SKM-1 treated with dmso at 0.1 percent for 144 hours (cell line): ENCODE data around the gene CHMP4B.
A peak's percentile ranks its signal among the peaks of the same experiment; 100 is the strongest.

Experiments used
- DNase-seq: peaks from one replicate; lab custom pipeline; 2025; ENCODE audit not compliant: unreplicated experiment; lab: John Stamatoyannopoulos, UW

CHMP4B gene

DNA sequence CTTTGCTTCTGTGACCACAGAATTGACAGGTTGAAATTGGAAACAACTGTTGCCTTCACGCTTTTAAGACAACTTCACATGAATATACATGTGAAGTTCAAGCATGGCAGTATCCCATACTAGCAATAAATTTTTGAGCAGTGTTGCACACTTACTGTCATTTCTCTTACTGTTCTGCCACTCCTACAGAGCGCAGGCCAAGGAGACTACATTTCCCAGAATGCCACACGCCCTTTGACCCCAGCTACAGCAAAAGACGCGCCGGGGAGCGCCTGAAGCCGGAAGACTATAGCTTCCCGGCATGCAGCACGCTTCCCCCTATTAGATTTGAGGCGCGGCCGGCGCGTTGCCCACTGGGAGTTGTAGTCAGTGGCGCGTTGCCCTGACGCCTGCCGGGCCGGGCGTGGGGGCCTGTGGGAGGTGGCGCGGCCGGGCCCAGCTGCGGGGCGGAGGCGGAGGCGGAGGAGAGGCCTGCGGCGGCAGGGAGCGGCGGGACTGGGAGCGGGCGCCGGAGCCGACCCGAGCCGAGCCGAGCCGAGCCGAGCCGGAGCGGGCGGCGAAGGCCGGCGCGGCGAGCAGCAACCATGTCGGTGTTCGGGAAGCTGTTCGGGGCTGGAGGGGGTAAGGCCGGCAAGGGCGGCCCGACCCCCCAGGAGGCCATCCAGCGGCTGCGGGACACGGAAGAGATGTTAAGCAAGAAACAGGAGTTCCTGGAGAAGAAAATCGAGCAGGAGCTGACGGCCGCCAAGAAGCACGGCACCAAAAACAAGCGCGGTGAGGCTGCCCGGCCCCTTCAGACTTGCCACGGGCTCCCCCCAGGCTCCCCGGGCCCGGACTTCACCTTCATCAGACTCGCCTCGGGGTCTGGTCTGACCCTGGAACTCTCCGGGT, at the start of gene CHMP4B:
CHMP4B (plus strand) TSS at position 464 of the 891 bp plus-strand sequence; CDS start at position 585, 121 bp downstream.
- DNase-seq: peak; percentile 99

DNA sequence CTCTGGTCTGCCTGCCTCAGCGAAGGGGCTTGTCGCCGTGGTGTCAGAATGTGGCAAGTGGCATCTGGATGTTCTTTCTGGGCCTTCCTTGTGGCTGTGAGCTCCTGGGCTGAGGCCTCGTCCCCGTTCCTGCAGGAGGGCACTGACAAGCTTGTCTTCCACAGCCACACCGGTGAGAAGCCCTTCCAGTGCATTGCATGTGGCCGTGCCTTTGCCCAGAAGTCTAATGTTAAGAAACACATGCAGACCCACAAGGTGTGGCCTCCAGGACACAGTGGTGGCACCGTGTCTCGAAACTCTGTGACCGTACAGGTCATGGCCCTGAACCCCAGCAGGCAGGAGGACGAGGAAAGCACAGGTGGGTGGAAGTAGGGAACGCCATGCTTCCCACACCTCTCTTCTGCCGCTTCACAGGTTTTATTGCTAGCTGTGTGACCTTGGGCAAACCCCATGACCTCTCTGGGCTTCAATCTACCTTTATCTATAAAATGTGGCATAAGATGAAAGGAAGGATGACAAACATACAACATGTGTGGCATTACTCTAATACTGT, 49.4 kb upstream of the CHMP4B start:
- no peak for DNase-seq

- no peak for DNase-seq
Measured at GRCh38 chr20:33765099-33765498, 46.0 kb upstream of the CHMP4B start.

GRCh38 chr20:33765592-33765991, 45.6 kb upstream of the CHMP4B start:
- no peak for DNase-seq

DNA sequence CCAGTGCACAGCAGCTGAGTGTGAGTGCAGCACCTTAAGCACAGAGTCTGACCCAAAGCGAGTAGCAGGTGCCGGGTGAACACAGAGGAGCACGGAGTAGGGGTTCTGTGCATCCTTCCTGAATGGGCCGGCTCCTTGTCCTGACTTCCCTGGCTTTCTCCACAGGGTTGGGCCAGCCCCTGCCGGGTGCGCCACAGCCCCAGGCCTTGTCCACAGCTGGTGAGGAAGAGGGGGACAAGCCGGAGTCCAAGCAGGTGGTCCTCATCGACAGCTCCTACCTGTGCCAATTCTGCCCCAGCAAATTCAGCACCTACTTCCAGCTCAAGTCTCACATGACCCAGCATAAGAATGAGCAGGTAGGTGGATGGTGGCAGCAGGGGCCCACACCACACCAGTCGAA, 44.5 kb upstream of the CHMP4B start:
- no peak for DNase-seq

DNA sequence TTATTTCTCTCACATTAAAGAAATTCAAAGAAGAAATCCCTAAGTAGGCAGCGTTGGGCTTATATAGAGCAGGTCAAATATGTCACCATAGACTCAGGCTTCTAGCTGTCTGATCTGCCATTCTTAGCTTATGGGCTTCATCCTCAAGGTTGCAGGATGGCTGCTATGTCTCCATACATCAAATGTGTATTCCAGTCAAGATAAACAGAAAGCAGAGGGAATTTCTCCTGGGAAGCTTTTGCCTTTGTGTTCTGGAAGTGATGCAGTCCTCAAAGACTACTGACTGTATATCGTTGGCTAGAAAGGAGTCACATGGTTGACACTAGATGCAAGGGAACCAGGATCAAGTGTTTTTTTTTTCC, 43.4 kb upstream of the CHMP4B start:
- no peak for DNase-seq

DNA sequence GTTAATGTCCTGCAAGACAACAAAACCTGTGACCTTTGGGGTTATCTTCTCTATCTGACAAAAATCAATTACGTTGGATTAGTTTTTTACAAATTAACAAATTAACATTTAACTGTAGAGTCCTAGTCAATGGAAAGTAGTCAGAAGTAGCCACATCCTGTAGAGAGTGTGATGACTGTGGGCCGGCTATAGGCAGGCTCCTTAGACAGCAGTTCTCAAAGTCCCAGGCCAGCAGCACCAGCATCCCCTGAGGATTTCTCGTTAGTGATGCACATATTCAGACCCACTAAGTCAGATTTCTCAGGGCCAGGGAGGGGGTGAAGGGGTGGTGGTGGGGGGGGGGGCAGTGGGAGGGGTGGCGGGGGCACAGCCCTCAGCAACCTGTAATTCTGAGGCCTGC, 42.1 kb upstream of the CHMP4B start:
- no peak for DNase-seq

DNA sequence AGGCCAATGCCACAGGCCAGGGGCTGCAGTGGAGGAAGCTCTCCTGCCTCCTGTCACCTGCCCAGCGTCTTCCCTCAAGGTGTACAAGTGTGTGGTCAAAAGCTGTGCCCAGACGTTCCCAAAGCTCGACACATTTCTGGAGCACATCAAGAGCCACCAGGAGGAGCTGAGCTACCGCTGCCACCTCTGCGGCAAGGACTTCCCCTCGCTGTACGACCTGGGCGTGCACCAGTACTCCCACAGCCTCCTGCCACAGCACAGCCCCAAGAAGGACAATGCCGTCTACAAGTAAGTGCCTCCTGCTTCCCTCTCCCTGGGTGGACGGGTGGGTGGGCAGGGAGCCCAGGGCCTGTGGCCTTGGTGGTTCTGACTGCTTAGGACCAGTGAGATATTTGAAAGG, 41.1 kb upstream of the CHMP4B start:
- DNase-seq: no peak

GRCh38 chr20:33771938-33772337, 39.2 kb upstream of the CHMP4B start:
- no peak for DNase-seq

DNA sequence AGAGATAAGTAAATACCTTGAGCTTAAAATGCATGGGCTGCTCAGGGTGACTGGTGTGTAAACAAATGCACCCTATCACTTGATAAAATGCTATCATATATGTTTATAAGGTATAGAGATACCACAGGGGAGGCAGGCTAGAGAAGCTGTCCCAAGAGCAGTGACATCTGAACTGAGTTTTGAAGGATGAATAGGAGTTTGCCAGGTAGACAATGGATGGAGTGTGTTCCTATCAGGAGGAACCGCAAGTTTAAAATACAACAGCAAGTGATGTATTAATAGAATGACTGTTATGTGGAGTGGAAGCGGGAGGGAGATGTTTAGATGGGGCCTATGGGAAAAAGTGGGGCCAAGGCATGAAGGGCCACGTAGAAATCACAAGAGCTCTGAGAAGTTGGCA, 38.7 kb upstream of the CHMP4B start:
- DNase-seq: no peak

- DNase-seq: no peak
Measured at GRCh38 chr20:33773412-33774089, 37.6 kb upstream of the CHMP4B start.

DNA sequence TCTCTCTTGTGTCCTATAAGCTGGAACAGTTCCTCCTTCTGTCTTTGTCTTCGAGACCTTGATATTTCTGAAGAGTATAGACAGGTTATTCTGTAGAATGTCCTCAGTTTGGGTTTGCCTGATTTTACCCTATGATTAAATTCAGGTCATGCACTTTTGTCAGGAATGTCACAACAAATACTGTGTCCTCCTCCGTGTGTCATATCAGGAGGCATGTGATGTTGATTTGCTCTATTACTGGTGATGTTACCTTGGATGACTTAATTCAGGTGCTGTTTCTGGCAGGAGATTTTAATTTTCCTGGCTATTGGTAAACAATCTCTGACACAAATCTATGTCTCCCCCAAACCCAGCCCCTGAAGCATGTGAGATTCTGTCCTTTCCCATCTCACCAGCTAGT, 33.3 kb upstream of the CHMP4B start:
- DNase-seq: no peak

GRCh38 chr20:33781133-33781532, 30.0 kb upstream of the CHMP4B start:
- no peak for DNase-seq

GRCh38 chr20:33781945-33782344, 29.2 kb upstream of the CHMP4B start:
- DNase-seq: no peak

DNA sequence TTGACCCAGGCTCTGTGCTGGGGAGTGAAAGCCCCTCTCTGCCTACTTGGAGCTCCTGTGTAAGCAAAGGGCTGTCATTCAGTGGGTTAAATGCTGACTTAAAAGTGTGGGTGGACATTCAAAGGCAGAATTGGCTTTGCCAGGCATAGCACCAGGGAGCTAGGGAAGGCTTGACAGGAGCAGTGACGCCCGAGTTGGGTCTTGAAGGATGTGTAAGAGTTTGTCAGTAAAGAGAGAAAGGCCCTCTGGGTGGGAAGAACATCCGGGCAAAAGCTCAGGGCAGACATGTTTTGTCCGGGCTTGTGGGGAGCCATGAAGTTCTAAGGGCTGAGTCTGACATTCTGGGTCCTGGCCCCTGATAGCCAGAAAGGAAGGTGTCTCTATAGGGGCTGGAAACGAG, 27.9 kb upstream of the CHMP4B start:
- DNase-seq: no peak

DNA sequence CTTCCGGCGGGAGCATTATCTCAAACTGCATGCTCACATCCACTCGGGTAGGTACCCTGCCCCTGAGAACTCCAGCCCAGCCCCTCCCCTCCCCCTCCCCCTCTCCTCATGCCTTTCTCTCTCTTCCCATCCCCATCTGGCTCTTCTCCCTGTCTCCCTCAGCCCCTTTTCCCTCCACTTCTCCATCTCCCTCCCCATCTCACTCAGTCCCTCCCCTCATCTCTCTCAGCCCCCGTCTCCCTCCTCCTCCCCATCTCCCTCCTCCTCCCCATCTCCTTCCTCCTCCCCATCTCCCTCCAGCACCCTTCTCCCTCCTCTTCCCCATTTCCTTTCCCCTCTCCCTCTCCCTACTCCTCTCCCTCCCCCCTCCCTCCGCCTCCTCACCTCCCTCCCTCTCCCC, 27.3 kb upstream of the CHMP4B start:
- DNase-seq: no peak

DNA sequence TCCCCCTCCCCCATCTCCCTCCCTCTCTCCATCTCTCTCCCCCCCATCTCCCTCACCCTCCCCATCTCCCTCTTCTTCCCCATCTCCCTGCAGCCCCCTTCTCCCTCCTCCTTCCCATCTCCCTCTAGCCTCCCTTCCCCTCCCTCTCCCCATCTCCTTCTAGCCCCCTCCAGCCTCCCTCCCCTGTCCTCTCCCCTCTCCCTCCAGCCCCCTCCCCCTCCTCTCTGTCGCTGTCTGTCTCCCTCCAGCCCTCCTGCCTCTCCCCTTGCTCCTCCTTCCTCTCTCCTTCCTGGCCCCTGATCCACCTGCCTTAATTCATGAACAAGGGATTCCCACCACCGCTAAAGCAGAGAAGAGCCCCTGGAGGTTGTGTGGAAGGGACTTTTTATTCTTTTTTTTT, 26.9 kb upstream of the CHMP4B start:
- DNase-seq: no peak

DNA sequence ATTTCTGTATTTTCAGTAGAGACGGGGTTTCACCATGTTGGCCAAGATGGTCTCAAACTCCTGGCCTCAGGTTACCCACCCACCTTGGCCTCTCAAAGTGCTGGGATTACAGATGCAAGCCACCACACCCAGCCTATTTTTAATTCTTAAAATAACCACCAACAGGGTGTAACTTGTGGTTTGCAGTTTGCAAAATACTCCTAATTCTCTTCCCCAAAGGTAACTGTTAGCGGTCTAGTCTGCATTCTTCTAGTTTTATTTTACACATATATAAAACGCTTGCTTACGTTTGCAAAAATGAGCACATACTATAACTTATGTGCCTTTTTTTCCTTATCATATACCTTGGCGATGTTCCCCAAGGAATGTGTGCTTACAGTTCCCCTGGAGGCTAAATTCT, 25.6 kb upstream of the CHMP4B start:
- peak; percentile 54 for DNase-seq

GRCh38 chr20:33787253-33787891, 23.8 kb upstream of the CHMP4B start:
- no peak for DNase-seq

DNA sequence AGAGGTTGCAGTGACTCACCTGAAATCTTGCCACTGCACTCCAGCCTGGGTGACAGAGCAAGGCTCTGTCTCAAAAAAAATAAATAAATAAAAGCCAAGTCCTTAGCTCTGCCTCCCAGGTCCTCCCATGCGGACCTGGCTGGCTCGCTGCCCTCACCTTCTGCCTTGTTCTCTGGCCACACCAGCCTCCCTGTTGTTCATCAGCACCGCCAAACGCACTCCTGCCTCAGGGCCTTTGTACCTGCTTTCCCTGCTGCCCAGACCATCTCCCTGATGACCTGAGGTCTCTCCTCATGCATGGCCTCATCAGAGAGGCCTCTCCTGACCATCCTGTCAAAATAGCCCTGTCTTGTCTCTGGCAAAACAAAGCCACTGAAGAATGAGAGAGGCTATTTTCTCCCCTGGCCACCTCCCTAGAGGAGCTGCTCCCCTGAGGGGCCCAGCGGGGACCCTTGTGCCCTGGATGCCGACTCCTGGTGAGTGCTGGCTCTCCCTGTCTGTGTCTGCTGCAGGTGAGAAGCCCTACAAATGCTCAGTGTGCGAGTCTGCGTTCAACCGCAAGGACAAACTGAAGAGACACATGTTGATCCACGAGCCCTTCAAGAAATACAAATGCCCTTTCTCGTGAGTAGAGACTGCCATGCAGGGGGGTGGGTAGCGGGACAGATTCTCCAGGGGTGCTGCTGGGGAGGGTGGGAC, 22.6 kb upstream of the CHMP4B start:
- no peak for DNase-seq
